Osteoblast (primary cell): Measurements from ENCODE around the gene SRPRB. TPM values are rescaled to one million over a fixed set of nuclear protein-coding genes. Genes with fewer than 3 reads are reported as not detected.

ENCODE experiments used
- DNase-seq: peaks from one replicate; pipeline ENCODE4 v3.0.0; 2011; ENCODE audit warnings: low spot score, mixed read lengths; ENCODE audit not compliant: insufficient read length; ENCODE audit errors: missing footprints
- H2AFZ ChIP-seq: 2 replicates; pipeline ENCODE4 v1.6.0; 2011; ENCODE audit warnings: mild to moderate bottlenecking, low read length
- H3K27ac ChIP-seq: 2 replicates; pipeline ENCODE4 v1.5.1; 2011; ENCODE audit warnings: mild to moderate bottlenecking, low read depth, low read length, moderate library complexity
- H3K27me3 ChIP-seq: 2 replicates; pipeline ENCODE4 v1.6.0; 2012; ENCODE audit warnings: mild to moderate bottlenecking, control low read depth, inconsistent platforms, low read length, moderate library complexity; ENCODE audit not compliant: insufficient read depth
- H3K36me3 ChIP-seq: 2 replicates; pipeline ENCODE4 v1.5.1; 2011; ENCODE audit warnings: mild to moderate bottlenecking, low read length, control low read depth, moderate library complexity; ENCODE audit not compliant: insufficient read depth
- H3K4me1 ChIP-seq: 2 replicates; pipeline ENCODE4 v1.5.1; 2011; ENCODE audit warnings: mild to moderate bottlenecking, low read length, control low read depth, moderate library complexity; ENCODE audit not compliant: insufficient read depth
- H3K4me2 ChIP-seq: 2 replicates; pipeline ENCODE4 v1.6.0; 2011; ENCODE audit warnings: mild to moderate bottlenecking, low read length; ENCODE audit not compliant: insufficient read depth
- H3K4me3 ChIP-seq: fragments of 200-600 bp; sonication (generic); 3 replicates; pipeline ENCODE4 v1.5.1; 2012; ENCODE audit warnings: mild to moderate bottlenecking, low read length, inconsistent platforms; ENCODE audit not compliant: insufficient read depth
- H3K79me2 ChIP-seq: 2 replicates; pipeline ENCODE4 v1.6.0; 2012; ENCODE audit warnings: mild to moderate bottlenecking, low read length, control low read depth, inconsistent platforms; ENCODE audit not compliant: insufficient read depth
- H3K9me3 ChIP-seq: 2 replicates; pipeline ENCODE4 v1.5.1; 2011; ENCODE audit warnings: low read depth, low read length, control low read depth
- H4K20me1 ChIP-seq: 2 replicates; pipeline ENCODE4 v1.6.0; 2012; ENCODE audit warnings: mild to moderate bottlenecking, low read length, control low read depth; ENCODE audit not compliant: insufficient read depth
- total RNA-seq: library from RNA; depleted of rRNA; stranded (reverse); fragments of >200 nt; gene quantifications from 2 replicates; pipeline ENCODE4 v1.2.3, GENCODE V29; 2012
- TF ChIP-seq, protein P1 (sequence below): IDR thresholded peaks from 2 replicates; pipeline ENCODE4 v1.5.1; 2011; ENCODE audit warnings: mild to moderate bottlenecking, low read depth, low read length, moderate library complexity; ENCODE audit errors: extremely low read depth

The SRPRB gene
- total RNA-seq, 1 donor = 80.3 TPM

GRCh38 chr3:133804896-133805295, 719 bp upstream of the SRPRB start:
- TF ChIP-seq, protein P1, sequence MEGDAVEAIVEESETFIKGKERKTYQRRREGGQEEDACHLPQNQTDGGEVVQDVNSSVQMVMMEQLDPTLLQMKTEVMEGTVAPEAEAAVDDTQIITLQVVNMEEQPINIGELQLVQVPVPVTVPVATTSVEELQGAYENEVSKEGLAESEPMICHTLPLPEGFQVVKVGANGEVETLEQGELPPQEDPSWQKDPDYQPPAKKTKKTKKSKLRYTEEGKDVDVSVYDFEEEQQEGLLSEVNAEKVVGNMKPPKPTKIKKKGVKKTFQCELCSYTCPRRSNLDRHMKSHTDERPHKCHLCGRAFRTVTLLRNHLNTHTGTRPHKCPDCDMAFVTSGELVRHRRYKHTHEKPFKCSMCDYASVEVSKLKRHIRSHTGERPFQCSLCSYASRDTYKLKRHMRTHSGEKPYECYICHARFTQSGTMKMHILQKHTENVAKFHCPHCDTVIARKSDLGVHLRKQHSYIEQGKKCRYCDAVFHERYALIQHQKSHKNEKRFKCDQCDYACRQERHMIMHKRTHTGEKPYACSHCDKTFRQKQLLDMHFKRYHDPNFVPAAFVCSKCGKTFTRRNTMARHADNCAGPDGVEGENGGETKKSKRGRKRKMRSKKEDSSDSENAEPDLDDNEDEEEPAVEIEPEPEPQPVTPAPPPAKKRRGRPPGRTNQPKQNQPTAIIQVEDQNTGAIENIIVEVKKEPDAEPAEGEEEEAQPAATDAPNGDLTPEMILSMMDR = no peak
- peaks cover 18% of the 10 kb centered on the region for H3K36me3 ChIP-seq
- no peaks in the 10 kb centered on the region for H3K9me3 ChIP-seq
- peaks cover 5% of the 10 kb centered on the region for H4K20me1 ChIP-seq
- DNase-seq = no peak
- H3K4me2 ChIP-seq = peak overlapping the region; percentile 96
- H3K79me2 ChIP-seq = peaks cover 26% of the 10 kb centered on the region
- H2AFZ ChIP-seq = peak overlapping the region; percentile 96
- H3K27me3 ChIP-seq = peaks cover 3% of the 10 kb centered on the region
- no peak overlapping the region for H3K27ac ChIP-seq
- H3K4me1 ChIP-seq = peaks cover 10% of the 10 kb centered on the region
- peak overlapping the region; percentile 89 for H3K4me3 ChIP-seq

- Histone ChIP-seq H3K79me2 (peaks cover 26% of the 10 kb centered on the region), H3K4me3 (peak overlapping the region; percentile 89), H3K4me1 (peaks cover 10% of the 10 kb centered on the region), H3K9me3 (no peaks in the 10 kb centered on the region), H3K27ac (no peak overlapping the region), H2AFZ (peak overlapping the region; percentile 96), H3K4me2 (peak overlapping the region; percentile 96), H4K20me1 (peaks cover 5% of the 10 kb centered on the region), H3K27me3 (peaks cover 3% of the 10 kb centered on the region), H3K36me3 (peaks cover 23% of the 10 kb centered on the region)
- TF ChIP-seq, protein P1 = no peak
- DNase-seq = no peak
Observed at GRCh38 chr3:133805384-133805701, 272 bp upstream of the SRPRB start.

- TF ChIP-seq, protein P1 = no peak
- Histone ChIP-seq H3K36me3 (peaks cover 75% of the 10 kb centered on the region), H3K27me3 (no peaks in the 10 kb centered on the region), H3K79me2 (peaks cover 9% of the 10 kb centered on the region), H3K4me1 (peaks cover 7% of the 10 kb centered on the region), H2AFZ (no peak overlapping the region), H3K4me3 (no peak overlapping the region), H4K20me1 (peaks cover 17% of the 10 kb centered on the region), H3K9me3 (no peaks in the 10 kb centered on the region), H3K27ac (peak overlapping the region; percentile 30), H3K4me2 (no peak overlapping the region)
- DNase-seq = no peak
Observed at GRCh38 chr3:133812872-133813271, 7.3 kb downstream of the SRPRB start.

GRCh38 chr3:133815386-133815785, 9.8 kb downstream of the SRPRB start:
- Histone ChIP-seq H3K36me3 (peaks cover 73% of the 10 kb centered on the region), H3K27me3 (no peaks in the 10 kb centered on the region), H4K20me1 (peaks cover 17% of the 10 kb centered on the region), H3K4me2 (no peak overlapping the region), H3K79me2 (peaks cover 2% of the 10 kb centered on the region), H3K27ac (no peak overlapping the region), H3K9me3 (no peaks in the 10 kb centered on the region), H3K4me1 (peaks cover 7% of the 10 kb centered on the region), H3K4me3 (no peak overlapping the region), H2AFZ (no peak overlapping the region)
- TF ChIP-seq, protein P1 = no peak
- DNase-seq = no peak
